Nephron progenitor cell (in vitro differentiated cells): Measurements from ENCODE around the gene KLK8.

Experiments
- DNase-seq: peaks from one replicate; pipeline ENCODE4 v3.0.0; 2021
- H3K27ac Mint-ChIP-seq: 2 replicates; pipeline ENCODE4 v1.8.0; 2021; ENCODE audit warnings: mild to moderate bottlenecking, moderate library complexity, mixed read lengths
- H3K27me3 Mint-ChIP-seq: 2 replicates; pipeline ENCODE4 v1.8.0; 2021; ENCODE audit warnings: mild to moderate bottlenecking, low read depth, mixed read lengths; ENCODE audit not compliant: poor library complexity
- H3K36me3 Mint-ChIP-seq: 2 replicates; pipeline ENCODE4 v1.8.0; 2021; ENCODE audit warnings: low read depth, mixed read lengths
- H3K4me1 Mint-ChIP-seq: 2 replicates; pipeline ENCODE4 v1.8.0; 2021; ENCODE audit warnings: mixed read lengths
- H3K4me3 Mint-ChIP-seq: 2 replicates; pipeline ENCODE4 v1.8.0; 2021; ENCODE audit warnings: mild to moderate bottlenecking, moderate library complexity, mixed read lengths
- H3K9me3 Mint-ChIP-seq: 2 replicates; pipeline ENCODE4 v1.8.0; 2021; ENCODE audit warnings: mild to moderate bottlenecking, moderate library complexity, mixed read lengths
- CTCF ChIP-seq: fragments of 200-600 bp; sonication (generic); IDR thresholded peaks from 2 replicates; pipeline ENCODE4 v1.5.0; 2021; ENCODE audit warnings: antibody characterized with exemption

The KLK8 gene

GRCh38 chr19:51036519-51036918 lies 35.1 kb upstream of the KLK8 start:
- no peak overlapping the region for H3K4me3 Mint-ChIP-seq
- peaks cover 31% of the 10 kb centered on the region for H3K27me3 Mint-ChIP-seq
- no peak for TF ChIP-seq CTCF

GRCh38 chr19:51034704-51035103 lies 33.3 kb upstream of the KLK8 start, which contains the start of gene KLK12:
KLK12 (minus strand) TSS chr19:51035002; CDS start chr19:51034621, 381 bp downstream.
- TF ChIP-seq CTCF, result no peak
- peaks cover 34% of the 10 kb centered on the region for H3K27me3 Mint-ChIP-seq
- no peak within 1 kb of the TSS for H3K27ac Mint-ChIP-seq

More at GRCh38 chr19:51036519-51036918, 35.1 kb upstream of the KLK8 start:
- no peak for DNase-seq
- H3K4me1 Mint-ChIP-seq, result no peaks in the 10 kb centered on the region
- no peaks in the 10 kb centered on the region for H3K36me3 Mint-ChIP-seq
- H3K27ac Mint-ChIP-seq, result no peak overlapping the region
- no peaks in the 10 kb centered on the region for H3K9me3 Mint-ChIP-seq

GRCh38 chr19:51031880-51032225 lies 30.4 kb upstream of the KLK8 start:
- H3K27ac Mint-ChIP-seq, result no peak overlapping the region
- H3K9me3 Mint-ChIP-seq, result no peaks in the 10 kb centered on the region
- peaks cover 35% of the 10 kb centered on the region for H3K27me3 Mint-ChIP-seq
- DNase-seq, result no peak
- H3K36me3 Mint-ChIP-seq, result no peaks in the 10 kb centered on the region
- no peak for TF ChIP-seq CTCF
- H3K4me1 Mint-ChIP-seq, result peaks cover 6% of the 10 kb centered on the region
- no peak overlapping the region for H3K4me3 Mint-ChIP-seq

More at GRCh38 chr19:51034704-51035103, 33.3 kb upstream of the KLK8 start, which contains the start of gene KLK12:
- Mint-ChIP-seq H3K36me3 (no peaks in the 10 kb centered on the region), H3K4me3 (no peak within 1 kb of the TSS), H3K9me3 (no peaks in the 10 kb centered on the region), H3K4me1 (no peaks in the 10 kb centered on the region)
- DNase-seq, result no peak

GRCh38 chr19:51031220-51031879 lies 29.9 kb upstream of the KLK8 start:
- no peak overlapping the region for H3K27ac Mint-ChIP-seq
- no peak for DNase-seq
- H3K4me3 Mint-ChIP-seq, result no peak overlapping the region
- peaks cover 10% of the 10 kb centered on the region for H3K4me1 Mint-ChIP-seq
- H3K9me3 Mint-ChIP-seq, result no peaks in the 10 kb centered on the region
- H3K27me3 Mint-ChIP-seq, result peaks cover 37% of the 10 kb centered on the region
- H3K36me3 Mint-ChIP-seq, result no peaks in the 10 kb centered on the region
- TF ChIP-seq CTCF, result no peak

- Mint-ChIP-seq H3K27me3 (peaks cover 33% of the 10 kb centered on the region), H3K4me3 (no peak overlapping the region), H3K27ac (no peak overlapping the region), H3K4me1 (peaks cover 12% of the 10 kb centered on the region), H3K36me3 (no peaks in the 10 kb centered on the region), H3K9me3 (no peaks in the 10 kb centered on the region)
- DNase-seq, result no peak
- TF ChIP-seq CTCF, result no peak
Measured at GRCh38 chr19:51030631-51031030, 29.2 kb upstream of the KLK8 start.

GRCh38 chr19:51029718-51030117 lies 28.3 kb upstream of the KLK8 start:
- no peak for TF ChIP-seq CTCF
- no peak overlapping the region for H3K4me3 Mint-ChIP-seq
- H3K4me1 Mint-ChIP-seq, result peaks cover 19% of the 10 kb centered on the region
- H3K9me3 Mint-ChIP-seq, result no peaks in the 10 kb centered on the region
- DNase-seq, result no peak
- H3K27me3 Mint-ChIP-seq, result peaks cover 36% of the 10 kb centered on the region
- H3K27ac Mint-ChIP-seq, result no peak overlapping the region
- H3K36me3 Mint-ChIP-seq, result no peaks in the 10 kb centered on the region
